Activated effector memory CD4-positive, alpha-beta T cell treated with Interleukin-2 at 50 U/mL for 16 hours (primary cell): ENCODE results near the gene MGST2.

Experiments used
- DNase-seq: peaks from one replicate; pipeline ENCODE4 v3.0.0-alpha.2; 2020

The MGST2 gene

GRCh38 chr4:139645458-139645857 lies 20.2 kb upstream of the MGST2 start:
- DNase-seq = no peak

DNA sequence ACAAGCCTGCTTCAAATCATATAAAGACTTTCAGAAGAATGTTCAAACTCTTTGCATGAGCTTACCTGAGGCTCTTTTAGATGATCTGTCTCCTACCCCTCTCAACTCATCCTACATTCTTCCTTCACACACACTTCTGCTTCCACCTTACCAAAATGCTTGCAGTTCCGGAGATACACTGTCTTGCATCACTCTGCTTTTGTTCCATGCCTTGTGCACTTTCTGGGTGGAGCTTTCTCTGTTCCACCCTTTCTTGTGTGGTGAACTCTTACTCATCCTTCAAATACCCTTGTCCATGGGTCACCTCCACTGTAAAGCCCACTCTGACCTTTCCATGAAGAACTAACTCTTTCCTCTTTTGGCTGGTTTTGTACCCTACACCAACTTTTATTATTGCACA lies 18.4 kb upstream of the MGST2 start:
- DNase-seq = no peak

DNA sequence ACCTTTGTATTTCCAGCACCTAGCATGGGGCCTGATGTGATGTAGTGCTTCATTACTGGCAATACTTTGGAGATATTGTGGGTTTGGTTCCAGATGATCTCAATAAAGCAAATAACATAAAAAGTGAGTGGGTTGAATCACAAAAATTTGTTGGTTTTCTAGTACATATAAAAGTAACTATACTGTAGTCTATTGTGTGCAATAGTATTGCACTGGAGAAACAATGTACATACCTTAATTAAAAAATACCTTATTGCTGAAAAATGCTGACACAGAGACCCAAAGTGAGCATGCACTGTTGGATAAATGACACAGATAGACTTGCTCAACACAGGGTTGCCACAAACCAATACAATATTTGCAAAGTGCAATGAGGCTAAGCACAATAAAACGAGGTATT lies 17.7 kb upstream of the MGST2 start:
- no peak for DNase-seq

DNA sequence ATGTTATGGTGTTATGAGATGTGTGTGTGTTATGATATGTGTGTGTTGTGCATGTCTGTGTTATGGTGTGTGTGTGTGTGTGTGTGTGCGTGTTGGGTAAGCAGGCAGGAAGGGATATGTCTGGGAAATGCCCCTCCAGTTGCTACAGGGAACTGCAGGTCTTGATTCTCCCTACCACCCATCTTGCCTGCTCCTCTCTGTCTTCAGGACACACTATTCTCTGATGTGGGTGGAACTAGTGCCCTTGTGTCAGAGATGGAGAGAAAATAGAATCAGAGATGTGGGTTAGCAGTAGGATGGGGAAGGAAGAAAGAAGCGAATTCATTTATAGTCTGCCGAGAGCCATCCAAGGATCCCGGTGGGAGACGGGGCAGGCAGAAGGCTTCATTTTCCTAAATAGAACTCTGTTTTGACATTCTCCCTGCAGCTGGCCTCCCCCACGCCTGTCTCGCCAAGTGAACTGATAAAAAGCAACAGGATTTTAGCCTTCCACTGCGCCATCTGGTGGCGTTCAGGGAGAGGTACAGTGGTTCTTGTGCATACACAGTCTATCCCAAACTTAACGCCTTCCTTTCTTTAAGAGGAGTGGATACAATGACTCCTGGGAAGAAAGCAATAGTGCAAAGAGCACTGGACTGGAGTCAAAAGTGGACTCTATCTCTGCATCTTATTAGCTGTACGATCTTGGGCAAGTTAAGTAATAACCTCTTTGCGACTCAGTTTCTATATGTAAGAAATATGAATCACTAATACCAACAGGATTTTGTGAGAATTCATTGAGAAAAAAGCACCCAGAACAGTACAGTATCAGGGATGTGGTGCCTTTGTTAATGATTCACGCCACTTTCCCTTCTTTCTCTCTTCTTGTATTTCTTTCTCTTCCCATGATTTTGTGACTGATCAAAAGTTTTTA lies 14.1 kb upstream of the MGST2 start:
- peak; percentile 40 for DNase-seq

GRCh38 chr4:139654516-139654915 lies 11.1 kb upstream of the MGST2 start:
- no peak for DNase-seq

DNA sequence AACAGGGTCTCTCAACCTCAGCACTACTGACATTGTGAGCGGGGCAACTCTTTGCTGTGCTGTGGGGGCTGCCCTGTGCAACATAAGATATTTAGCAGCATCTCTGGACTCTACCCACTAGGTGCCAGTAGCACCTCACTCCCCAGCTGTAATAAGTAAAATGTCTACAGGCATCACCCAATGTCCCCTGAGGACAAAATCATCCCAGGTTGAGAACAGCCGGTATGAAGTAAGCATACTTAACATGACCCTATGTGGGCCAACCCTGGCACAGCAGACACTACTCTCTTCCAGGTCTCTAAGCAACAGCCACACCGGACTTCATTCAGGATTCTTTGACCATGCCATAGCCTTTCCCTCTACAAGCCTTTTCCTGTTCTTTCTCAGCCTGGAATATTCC lies 10.5 kb upstream of the MGST2 start:
- DNase-seq = no peak

DNA sequence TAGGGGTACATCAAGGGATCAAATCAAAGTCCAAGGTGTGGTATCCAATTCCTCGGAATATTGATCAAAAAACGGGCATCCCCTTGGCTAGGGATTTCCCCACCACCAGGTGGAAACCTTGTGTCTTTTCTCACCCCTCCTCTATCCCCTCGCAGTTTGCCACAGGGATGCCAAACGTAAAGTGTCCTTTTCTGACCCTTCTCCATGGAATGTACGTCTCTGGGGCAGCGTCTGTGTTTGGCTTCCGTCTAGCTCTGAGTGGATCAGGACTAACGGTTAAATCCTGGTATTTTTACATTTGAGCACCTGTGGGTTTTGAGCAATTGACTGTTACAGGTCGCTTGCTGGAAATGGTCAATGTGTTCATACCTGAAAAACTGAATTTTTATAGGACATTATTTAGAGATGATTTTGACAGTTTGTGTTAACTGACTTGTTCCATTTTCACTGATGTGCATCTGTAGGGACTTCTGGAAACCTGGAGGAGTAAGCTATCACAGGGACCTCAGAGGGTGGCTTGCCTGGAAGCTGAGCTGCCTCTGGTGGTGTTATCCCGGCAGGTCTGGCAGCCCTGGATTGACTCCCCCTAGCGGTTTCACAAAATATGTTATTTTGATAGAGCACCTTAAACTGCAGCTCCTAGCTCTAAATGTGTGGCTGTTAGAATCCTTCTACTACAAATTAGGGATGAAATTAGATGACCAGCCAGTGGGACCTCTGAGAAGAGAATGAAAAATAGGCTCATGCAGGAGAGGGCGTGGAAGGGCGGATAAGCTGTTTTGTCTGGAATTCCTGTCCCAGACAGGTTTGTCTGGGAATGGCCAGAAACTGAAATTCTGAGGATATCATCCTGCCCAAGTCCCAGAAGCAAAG lies 8.8 kb upstream of the MGST2 start:
- peak; percentile 12 for DNase-seq

- DNase-seq = no peak
Observed at GRCh38 chr4:139658185-139658584, 7.4 kb upstream of the MGST2 start.

GRCh38 chr4:139658586-139659382 lies 6.8 kb upstream of the MGST2 start:
- no peak for DNase-seq

DNA sequence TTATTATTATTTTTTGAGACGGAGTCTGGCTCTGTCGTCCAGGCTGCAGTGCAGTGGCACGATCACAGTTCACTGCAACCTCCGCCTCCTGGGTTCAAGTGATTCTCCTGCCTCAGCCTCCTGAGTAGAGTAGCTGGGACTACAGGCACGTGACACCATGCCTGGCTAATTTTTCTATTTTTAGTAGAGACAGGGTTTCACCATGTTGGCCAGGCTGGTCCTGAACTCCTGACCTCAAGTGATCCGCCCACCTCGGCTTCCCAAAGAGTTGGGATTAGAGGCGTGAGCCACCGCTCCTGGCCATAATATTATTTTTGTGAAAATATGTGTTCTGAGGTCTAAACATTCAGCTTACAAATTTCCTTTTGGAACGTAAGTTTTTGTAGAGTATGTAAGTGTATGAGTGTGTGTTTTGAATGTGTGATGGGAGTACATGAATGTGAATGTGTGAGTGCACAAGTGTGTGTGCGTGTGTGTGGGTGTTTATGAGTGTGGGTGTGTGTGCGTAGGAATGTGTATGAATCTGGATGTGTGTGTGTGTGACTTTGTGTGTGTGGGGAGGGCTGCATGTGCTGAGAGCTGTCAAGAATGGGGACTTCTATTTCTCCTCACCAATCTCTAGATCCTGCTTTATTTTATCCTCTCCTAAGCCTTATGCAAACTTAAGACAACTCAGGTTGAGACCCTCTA lies 5.7 kb upstream of the MGST2 start:
- no peak for DNase-seq

- DNase-seq = no peak
Observed at GRCh38 chr4:139660568-139661043, 5.0 kb upstream of the MGST2 start.

- DNase-seq = no peak
Observed at GRCh38 chr4:139663561-139664138, 2.0 kb upstream of the MGST2 start.

GRCh38 chr4:139664442-139664841 lies 1.2 kb upstream of the MGST2 start:
- no peak for DNase-seq

GRCh38 chr4:139665079-139665689 lies 435 bp upstream of the MGST2 start:
- no peak for DNase-seq

DNA sequence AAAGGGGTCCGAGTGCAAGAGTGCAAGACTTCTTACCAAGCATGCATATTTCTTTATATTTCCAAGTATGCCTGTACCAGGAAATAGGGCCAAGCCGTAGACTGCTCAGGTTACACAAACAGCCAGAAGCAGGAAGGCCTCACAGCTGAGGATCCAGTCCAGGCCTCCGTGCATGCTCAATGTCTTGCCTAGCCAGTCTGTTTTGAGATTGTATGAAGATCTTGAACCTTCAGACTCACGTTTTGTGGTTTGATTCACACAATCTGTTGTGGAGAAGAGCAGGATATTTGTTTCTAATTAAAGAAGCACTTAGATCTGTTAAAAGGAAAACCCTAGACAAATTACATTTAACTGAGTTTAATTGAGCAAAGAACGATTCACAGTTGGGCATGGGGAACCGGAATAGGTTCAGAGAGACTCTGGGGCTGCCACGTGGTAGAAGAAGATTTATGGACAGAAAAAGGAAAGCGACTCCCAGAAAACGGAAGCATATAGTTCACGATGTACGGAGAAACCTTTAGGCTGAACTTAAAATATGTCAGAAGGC lies 1.2 kb downstream of the MGST2 start:
- DNase-seq = no peak

GRCh38 chr4:139668036-139668435 lies 2.4 kb downstream of the MGST2 start:
- DNase-seq = no peak

DNA sequence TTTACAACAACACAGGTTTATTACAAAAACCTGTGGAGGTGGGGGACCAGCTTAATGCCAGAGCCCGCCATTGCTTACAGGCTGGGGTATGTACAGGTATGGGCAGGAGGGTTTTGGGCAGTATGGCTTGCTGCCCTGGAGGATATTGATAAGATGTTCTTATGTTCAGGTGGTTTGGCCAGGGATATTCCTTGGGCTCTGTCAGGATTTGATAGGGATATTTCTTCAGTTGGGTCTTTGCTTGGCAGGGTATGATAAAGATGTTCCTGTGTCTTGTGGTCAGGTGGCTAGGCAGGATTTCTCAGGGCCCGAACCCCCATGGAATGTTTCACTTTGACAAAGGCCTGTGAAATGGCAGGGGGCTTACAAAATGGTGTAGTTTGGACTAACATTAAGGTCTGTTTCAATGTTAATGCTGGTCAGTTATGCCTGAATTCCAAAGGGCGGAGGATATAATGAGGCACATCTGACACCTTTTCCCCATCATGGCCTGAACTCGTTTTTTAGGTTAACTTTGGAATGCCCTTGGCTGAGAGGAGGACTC lies 3.1 kb downstream of the MGST2 start:
- no peak for DNase-seq

GRCh38 chr4:139669335-139669734 lies 3.7 kb downstream of the MGST2 start:
- no peak for DNase-seq

DNA sequence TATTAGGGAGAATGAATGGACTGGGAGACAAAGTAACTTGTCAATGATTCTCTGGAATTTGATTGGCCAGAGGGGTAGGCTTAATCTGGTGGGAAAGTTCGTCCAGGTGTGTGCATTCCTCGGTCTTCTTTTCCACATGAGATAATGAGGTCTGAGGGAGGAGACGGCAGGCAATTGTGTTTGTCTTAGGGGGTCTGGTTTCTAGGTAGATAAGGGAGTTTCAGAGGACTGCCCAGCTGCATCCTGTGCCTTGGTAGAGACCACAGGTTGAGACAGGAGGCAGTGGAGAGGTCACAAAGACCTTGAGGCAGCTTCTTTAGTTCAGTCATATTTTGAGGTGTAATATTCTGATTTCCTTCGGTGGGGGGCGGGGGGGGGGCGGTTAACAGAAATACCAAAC lies 4.3 kb downstream of the MGST2 start:
- no peak for DNase-seq

GRCh38 chr4:139670775-139671174 lies 5.2 kb downstream of the MGST2 start:
- DNase-seq = no peak

DNA sequence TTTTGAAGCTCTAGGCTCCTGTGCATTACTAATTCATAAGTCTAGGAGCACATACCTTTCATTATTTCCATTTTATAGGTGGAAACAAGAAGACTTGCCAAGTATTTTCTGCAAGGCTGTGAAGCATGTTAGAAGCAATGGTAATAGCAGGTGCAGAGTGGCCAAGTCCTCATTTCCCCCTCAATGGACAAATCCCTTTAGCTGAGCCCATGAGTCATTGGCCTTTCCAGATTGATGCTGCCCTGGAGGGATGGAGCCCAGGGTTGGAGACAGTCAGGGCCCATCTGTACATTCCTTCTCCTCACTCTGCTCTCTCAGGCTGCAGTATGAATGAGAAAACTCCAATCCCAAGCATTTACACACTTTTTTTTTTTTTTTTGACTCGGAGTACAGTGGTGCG lies 6.6 kb downstream of the MGST2 start:
- DNase-seq = no peak
